NB4 (cell line): ENCODE results near the gene CORO2A.

ENCODE experiments used
- MYC ChIP-seq: IDR thresholded peaks from 2 replicates; pipeline ENCODE4 v1.6.1; 2011; ENCODE audit warnings: low read depth, low read length
- POLR2A ChIP-seq: IDR thresholded peaks from 2 replicates; pipeline ENCODE4 v1.6.1; 2011; ENCODE audit warnings: mild to moderate bottlenecking; ENCODE audit not compliant: insufficient read length; ENCODE audit errors: extremely low read depth
- TF ChIP-seq, protein P1 (sequence below): IDR thresholded peaks from one replicate; pipeline ENCODE4 v1.5.1; 2012; ENCODE audit warnings: low read depth, low read length
- TF ChIP-seq, protein P2 (sequence below): IDR thresholded peaks from 2 replicates; pipeline ENCODE4 v1.6.1; 2011; ENCODE audit warnings: low read depth, low read length

DNA sequence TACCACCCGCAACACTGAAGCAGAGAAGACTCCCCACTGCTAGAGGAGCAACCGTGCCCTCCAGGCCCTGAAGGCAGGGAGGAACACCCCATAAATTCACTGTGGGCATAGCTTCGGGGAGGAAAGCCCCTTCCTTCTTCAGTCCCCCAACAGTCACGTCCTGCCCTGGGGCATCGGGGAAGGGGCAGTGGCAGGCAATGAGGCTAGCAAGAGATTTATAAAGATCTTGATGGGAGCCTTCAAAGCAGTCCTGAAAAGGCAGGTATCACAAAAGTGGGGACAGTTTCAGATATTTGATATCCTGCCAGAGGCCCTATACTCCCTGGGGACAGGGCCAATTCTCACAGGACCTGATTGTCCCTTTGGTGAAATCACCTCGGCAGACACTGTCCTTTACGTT, 56.5 kb downstream of the CORO2A start:
- TF ChIP-seq, protein P1, sequence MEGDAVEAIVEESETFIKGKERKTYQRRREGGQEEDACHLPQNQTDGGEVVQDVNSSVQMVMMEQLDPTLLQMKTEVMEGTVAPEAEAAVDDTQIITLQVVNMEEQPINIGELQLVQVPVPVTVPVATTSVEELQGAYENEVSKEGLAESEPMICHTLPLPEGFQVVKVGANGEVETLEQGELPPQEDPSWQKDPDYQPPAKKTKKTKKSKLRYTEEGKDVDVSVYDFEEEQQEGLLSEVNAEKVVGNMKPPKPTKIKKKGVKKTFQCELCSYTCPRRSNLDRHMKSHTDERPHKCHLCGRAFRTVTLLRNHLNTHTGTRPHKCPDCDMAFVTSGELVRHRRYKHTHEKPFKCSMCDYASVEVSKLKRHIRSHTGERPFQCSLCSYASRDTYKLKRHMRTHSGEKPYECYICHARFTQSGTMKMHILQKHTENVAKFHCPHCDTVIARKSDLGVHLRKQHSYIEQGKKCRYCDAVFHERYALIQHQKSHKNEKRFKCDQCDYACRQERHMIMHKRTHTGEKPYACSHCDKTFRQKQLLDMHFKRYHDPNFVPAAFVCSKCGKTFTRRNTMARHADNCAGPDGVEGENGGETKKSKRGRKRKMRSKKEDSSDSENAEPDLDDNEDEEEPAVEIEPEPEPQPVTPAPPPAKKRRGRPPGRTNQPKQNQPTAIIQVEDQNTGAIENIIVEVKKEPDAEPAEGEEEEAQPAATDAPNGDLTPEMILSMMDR, result no peak
- TF ChIP-seq POLR2A, result no peak
- TF ChIP-seq, protein P2, sequence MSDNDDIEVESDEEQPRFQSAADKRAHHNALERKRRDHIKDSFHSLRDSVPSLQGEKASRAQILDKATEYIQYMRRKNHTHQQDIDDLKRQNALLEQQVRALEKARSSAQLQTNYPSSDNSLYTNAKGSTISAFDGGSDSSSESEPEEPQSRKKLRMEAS, result no peak
- no peak for TF ChIP-seq MYC
